Sigmoid colon (tissue), 4 donors: Measurements from ENCODE around the gene MEF2D.

Source experiments
- EP300 ChIP-seq, 4 donors: sonication (generic); formaldehyde crosslinking; IDR thresholded peaks; one replicate each; pipeline ENCODE4 v1.6.1; 2017; ENCODE audit warnings: antibody characterized with exemption in 4 of 4
- POLR2A ChIP-seq, 2 donors: fragments of 450-650 bp; IDR thresholded peaks; one replicate each; pipeline ENCODE4 v1.6.1; 2016; ENCODE audit warnings: antibody characterized with exemption in 2 of 2, mild to moderate bottlenecking in 2 of 2, moderate library complexity in 2 of 2
- POLR2AphosphoS5 ChIP-seq, 4 donors: sonication (generic); formaldehyde crosslinking; IDR thresholded peaks; one replicate each; pipeline ENCODE4 v1.6.1; 2017; ENCODE audit warnings: antibody characterized with exemption in 4 of 4
- TF ChIP-seq, protein P1 (sequence below), 4 experiments: fragments of 450-650 bp in 3 of 4; fragments of 200-600 bp in 1 of 4; IDR thresholded peaks; one replicate each; pipeline ENCODE4 v1.5.1; 2016 to 2019; ENCODE audit warnings: antibody characterized with exemption in 4 of 4, mild to moderate bottlenecking in 3 of 4, moderate library complexity in 2 of 4

DNA sequence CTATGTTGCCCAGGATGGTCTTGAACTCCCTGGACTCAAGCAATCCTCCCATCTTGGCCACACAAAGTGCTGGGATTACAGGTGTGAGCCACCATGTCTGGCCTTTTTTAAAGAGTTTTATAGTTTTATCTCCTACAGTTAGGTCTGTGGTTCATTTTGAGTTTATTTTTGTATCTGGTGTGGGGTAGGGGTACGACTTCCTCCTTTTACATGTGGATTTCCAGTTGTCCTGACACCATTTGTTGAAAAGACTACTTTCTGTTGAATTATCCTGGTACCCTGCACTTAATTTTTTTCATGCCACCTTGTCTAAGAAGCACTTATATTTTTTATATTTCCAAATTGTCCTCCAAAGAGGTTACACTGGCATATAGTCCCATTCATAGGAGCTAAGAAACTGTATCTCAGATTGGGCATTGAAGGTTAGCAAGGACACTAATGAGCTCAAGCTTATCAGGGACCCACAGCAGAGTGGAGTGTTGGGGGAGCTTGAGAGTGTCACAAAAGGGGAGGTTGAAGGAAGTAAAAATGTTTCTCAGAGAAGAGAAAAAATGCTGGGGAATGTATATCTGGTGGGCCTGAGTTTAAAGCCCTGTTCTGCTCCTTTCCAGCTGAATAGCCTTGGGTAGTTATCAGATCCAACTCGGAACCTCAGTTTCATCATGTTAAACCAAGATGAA lies 23.4 kb upstream of the MEF2D start:
- TF ChIP-seq POLR2A (IDR thresholded peaks at IDR 0.05) (no peak), POLR2AphosphoS5 (IDR thresholded peaks at IDR 0.05) (no peak), EP300 (IDR thresholded peaks at IDR 0.05) (no peak)
- TF ChIP-seq, protein P1, sequence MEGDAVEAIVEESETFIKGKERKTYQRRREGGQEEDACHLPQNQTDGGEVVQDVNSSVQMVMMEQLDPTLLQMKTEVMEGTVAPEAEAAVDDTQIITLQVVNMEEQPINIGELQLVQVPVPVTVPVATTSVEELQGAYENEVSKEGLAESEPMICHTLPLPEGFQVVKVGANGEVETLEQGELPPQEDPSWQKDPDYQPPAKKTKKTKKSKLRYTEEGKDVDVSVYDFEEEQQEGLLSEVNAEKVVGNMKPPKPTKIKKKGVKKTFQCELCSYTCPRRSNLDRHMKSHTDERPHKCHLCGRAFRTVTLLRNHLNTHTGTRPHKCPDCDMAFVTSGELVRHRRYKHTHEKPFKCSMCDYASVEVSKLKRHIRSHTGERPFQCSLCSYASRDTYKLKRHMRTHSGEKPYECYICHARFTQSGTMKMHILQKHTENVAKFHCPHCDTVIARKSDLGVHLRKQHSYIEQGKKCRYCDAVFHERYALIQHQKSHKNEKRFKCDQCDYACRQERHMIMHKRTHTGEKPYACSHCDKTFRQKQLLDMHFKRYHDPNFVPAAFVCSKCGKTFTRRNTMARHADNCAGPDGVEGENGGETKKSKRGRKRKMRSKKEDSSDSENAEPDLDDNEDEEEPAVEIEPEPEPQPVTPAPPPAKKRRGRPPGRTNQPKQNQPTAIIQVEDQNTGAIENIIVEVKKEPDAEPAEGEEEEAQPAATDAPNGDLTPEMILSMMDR (IDR thresholded peaks at IDR 0.05), result no peak
